ENCODE data around the gene STAT1. TPM values are rescaled to one million over a fixed set of nuclear protein-coding genes. Genes with fewer than 3 reads are reported as not detected.

The STAT1 gene
- polyA plus RNA-seq, 1 experiment, result 166 TPM

DNA sequence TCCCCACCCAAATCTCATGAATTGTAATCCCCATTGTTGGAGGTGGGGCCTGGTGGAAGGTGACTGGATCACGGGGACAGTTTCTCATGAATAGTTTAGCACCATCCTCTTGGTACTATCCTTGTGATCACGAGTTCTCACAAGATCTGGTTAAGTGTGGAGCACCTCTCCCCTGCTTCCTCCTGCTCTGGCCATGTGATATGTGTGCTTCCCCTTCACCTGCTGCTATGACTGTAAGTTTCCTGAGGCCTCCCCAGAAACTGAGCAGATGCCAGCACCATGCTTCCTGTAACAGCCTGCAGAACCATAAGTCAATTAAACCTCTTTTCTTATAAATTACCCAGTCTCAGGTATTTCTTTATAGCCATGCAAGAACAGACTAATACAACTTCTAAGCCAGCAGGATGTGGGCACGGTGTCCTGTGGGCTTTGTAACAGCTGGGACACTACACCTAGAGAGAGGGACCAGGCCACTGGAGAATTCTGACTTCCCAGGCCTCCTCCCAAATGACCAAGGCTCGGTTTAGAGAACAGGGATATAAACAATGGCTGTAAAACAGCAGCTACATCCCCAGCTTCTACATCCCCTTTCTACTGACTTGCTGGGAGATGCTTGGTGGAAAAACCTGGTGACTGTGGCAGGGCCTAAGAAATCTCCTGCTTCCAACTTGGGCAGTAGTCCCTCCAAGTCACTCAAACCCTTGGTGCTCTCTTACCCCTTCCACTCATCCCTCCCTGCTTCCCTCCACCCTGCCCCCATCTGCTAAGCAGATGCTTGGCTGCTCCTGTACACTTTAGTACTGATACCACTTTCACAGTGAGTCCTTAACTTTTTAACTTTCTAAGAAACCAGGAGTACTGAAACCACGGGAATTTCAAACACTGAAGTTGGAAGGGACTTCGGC is 10.3 kb downstream of the STAT1 start:
- ChIA-PET POLR2A (no interaction called here), CTCF (interaction anchor here (1.1 kb wide), 1 partner anchor 9 kb away, joined by 3 read pairs; no protein-coding TSS in a partner anchor)
- no peak overlapping the region for H3K4me3 ChIP-seq (ENCODE audit: low read depth, low read length)
- H3K27me3 ChIP-seq (ENCODE audit: control insufficient read depth, insufficient read depth, low read length), result no peaks in the 10 kb centered on the region
- DNase-seq (ENCODE audit: low read depth), result no peak
- peaks cover 27% of the 10 kb centered on the region for H3K36me3 ChIP-seq (ENCODE audit: control insufficient read depth, insufficient read depth, low read length)
- TF ChIP-seq, protein P1, sequence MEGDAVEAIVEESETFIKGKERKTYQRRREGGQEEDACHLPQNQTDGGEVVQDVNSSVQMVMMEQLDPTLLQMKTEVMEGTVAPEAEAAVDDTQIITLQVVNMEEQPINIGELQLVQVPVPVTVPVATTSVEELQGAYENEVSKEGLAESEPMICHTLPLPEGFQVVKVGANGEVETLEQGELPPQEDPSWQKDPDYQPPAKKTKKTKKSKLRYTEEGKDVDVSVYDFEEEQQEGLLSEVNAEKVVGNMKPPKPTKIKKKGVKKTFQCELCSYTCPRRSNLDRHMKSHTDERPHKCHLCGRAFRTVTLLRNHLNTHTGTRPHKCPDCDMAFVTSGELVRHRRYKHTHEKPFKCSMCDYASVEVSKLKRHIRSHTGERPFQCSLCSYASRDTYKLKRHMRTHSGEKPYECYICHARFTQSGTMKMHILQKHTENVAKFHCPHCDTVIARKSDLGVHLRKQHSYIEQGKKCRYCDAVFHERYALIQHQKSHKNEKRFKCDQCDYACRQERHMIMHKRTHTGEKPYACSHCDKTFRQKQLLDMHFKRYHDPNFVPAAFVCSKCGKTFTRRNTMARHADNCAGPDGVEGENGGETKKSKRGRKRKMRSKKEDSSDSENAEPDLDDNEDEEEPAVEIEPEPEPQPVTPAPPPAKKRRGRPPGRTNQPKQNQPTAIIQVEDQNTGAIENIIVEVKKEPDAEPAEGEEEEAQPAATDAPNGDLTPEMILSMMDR (IDR thresholded peaks at IDR 0.05; ENCODE audit: insufficient read depth, low read depth, low read length), result no peak

DNA sequence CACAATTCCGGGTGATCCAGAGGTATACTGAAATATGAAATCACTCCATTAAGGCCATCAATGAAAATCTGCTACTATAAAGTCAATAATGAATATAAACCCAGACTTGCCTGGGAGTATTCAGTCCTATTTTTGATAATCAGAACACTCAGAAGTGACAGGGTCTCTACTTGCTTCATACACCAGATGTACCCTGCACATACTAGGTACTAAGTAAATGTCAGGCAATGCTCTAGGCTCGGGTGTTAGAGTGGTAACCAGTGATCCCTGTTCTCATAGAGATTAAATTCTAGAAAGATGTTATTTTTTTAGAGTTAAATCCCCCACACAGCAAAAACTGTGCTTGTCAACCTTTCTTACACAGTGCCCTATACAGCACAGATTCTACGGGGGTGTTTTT is 12.3 kb downstream of the STAT1 start:
- peaks cover 32% of the 10 kb centered on the region for H3K36me3 ChIP-seq (ENCODE audit: control insufficient read depth, insufficient read depth, low read length)
- DNase-seq (ENCODE audit: low read depth), result no peak
- POLR2A ChIA-PET, result no interaction called here
- CTCF ChIA-PET, result no interaction called here
- H3K4me3 ChIP-seq (ENCODE audit: low read depth, low read length), result no peak overlapping the region
- TF ChIP-seq, protein P1 (IDR thresholded peaks at IDR 0.05; ENCODE audit: insufficient read depth, low read depth, low read length), result no peak
- no peaks in the 10 kb centered on the region for H3K27me3 ChIP-seq (ENCODE audit: control insufficient read depth, insufficient read depth, low read length)

DNA sequence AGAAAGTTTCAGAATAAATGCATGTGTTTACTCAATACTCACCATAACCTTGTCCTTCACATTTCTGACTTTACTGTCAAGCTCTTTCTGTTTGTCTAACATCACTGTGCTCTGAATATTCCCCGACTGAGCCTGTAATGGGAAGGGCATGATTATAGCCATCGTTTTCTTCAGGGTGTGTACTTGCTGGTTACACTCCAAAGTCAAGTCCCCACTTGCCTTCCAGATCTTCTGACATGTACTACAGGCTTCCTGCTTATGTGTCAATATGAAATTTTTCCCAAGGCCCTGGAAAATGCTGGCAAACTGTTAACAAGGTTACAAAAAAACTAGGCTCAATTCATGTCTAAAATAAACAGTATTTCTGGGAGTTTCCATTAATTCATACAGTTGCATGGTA is 12.9 kb downstream of the STAT1 start:
- Histone ChIP-seq H3K4me3 (ENCODE audit: low read depth, low read length) (no peak overlapping the region), H3K36me3 (ENCODE audit: control insufficient read depth, insufficient read depth, low read length) (peaks cover 30% of the 10 kb centered on the region), H3K27me3 (ENCODE audit: control insufficient read depth, insufficient read depth, low read length) (no peaks in the 10 kb centered on the region)
- POLR2A ChIA-PET, result no interaction called here
- CTCF ChIA-PET, result interaction anchor here (1.7 kb wide), 1 partner anchor 154 kb away, joined by 5 read pairs; no protein-coding TSS in a partner anchor
- TF ChIP-seq, protein P1 (IDR thresholded peaks at IDR 0.05; ENCODE audit: insufficient read depth, low read depth, low read length), result no peak
- no peak for DNase-seq (ENCODE audit: low read depth)

DNA sequence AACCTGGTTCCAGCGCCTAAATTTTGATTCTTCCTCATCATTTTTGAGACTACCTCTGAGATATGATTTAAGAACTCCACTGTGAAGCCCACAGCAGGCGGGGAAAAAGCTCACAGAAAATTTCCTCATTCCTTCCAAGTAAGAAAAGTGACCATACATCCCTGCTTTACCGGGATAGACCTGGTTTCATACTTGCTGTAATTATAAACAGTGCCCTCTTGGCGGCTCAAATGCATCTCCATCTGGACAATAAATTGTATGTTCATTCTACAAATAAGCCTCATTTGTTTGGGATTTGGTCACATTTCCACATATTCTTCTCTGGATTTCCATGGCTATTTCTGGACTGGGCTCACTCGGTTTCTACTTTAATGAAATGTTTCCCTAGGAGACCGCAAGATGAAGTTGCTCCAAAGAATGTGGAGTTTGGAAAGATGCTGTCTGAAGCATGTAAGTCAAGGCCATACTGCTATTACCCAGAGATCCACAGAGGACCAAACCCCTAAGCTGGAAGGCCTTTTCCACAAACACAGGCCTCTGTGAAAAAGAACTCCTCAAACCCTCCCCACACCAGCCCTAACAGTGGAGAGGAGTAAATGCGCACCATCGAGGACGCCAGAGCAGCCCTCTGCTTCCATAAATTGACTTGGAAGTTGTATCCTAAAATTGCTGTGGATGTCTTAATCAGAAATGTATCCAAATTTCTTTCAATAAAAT is 13.9 kb downstream of the STAT1 start:
- no peak for DNase-seq (ENCODE audit: low read depth)
- ChIA-PET CTCF (interaction anchor here (1.7 kb wide), 1 partner anchor 155 kb away, joined by 5 read pairs; no protein-coding TSS in a partner anchor), POLR2A (no interaction called here)
- TF ChIP-seq, protein P1 (IDR thresholded peaks at IDR 0.05; ENCODE audit: insufficient read depth, low read depth, low read length), result no peak
- Histone ChIP-seq H3K36me3 (ENCODE audit: control insufficient read depth, insufficient read depth, low read length) (peaks cover 30% of the 10 kb centered on the region), H3K4me3 (ENCODE audit: low read depth, low read length) (no peak overlapping the region), H3K27me3 (ENCODE audit: control insufficient read depth, insufficient read depth, low read length) (no peaks in the 10 kb centered on the region)

DNA sequence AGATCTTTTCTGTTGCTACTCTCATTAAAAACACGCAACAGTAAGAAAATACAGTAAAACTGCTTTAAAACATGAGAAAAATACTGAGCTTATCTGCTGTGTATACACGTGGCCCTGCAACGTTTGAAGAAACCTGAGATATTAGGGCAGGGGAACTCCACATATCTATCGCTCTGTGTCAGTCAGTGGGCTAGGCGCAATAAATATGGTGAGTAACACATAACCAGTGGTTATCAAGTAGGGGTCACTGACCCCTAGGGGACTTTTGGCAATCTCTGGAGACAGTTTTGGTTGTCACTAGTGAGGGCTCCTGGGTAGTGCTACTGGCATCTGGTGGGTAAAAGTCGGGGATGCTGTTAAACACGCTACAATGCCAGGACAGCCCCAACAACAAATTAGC is 14.9 kb downstream of the STAT1 start:
- CTCF ChIA-PET, result no interaction called here
- TF ChIP-seq, protein P1 (IDR thresholded peaks at IDR 0.05; ENCODE audit: insufficient read depth, low read depth, low read length), result no peak
- H3K27me3 ChIP-seq (ENCODE audit: control insufficient read depth, insufficient read depth, low read length), result no peaks in the 10 kb centered on the region
- DNase-seq (ENCODE audit: low read depth), result no peak
- POLR2A ChIA-PET, result no interaction called here
- peaks cover 33% of the 10 kb centered on the region for H3K36me3 ChIP-seq (ENCODE audit: control insufficient read depth, insufficient read depth, low read length)
- no peak overlapping the region for H3K4me3 ChIP-seq (ENCODE audit: low read depth, low read length)
